HG03280 (cell line): ENCODE measurements around the gene PSD2.

ENCODE experiments used
- ATAC-seq: cut with Tn5 transposase; IDR thresholded peaks from one replicate; pipeline ENCODE4 v1.9.1; 2021; ENCODE audit warnings: mild to moderate bottlenecking, moderate library complexity; ENCODE audit not compliant: unreplicated experiment

Gene PSD2

DNA sequence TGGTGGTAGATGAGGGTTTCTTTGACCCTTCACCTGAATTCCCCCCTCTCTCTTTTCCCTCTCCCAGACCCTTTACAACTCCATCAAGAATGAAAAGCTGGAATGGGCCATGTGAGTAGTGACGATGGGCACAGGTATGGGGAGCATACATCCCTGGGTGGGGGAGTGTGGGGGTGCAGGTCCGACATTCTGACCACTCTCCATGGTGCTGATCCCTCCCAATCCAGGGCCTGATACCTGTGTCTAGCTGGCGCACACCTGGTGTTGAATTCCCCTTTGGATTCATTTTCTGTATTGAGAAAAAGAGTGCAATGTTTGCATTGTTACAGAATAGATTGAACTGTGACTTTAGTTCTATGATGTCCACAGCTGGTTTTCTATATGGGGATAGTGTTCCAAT is 40.0 kb downstream of the PSD2 start:
- no peak for ATAC-seq

DNA sequence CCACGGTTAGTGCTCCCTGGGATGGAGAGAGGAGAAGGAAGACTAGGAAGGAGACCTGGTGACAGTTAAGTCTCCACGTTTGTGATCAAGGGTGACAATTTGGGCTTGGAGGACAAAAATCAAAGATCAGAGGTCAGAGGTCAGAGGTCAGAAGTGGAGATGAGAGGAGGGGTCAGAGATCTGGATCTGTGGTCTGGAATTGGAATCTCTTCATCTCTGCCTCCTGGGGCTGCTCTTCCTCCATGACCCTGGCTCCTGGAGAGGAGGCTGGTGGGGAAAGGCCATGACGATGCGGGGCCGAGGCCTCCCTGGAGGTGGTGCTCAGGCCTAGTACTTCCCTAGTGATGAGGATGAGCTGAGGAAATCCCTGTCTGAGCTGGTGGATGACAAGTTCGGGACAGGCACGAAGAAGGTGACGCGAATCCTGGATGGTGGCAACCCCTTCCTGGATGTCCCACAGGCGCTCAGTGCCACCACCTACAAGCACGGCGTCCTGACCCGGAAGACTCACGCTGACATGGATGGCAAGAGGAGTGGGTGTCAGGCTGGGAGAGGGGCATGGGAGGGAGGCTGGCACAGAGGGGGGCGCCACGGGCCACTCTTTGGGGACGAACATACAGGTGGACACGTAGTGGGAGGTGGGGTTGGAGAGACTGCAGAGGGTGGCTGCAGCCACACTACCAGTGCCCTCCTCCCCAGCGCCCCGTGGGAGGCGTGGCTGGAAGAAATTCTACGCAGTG is 41.0 kb downstream of the PSD2 start:
- no peak for ATAC-seq

DNA sequence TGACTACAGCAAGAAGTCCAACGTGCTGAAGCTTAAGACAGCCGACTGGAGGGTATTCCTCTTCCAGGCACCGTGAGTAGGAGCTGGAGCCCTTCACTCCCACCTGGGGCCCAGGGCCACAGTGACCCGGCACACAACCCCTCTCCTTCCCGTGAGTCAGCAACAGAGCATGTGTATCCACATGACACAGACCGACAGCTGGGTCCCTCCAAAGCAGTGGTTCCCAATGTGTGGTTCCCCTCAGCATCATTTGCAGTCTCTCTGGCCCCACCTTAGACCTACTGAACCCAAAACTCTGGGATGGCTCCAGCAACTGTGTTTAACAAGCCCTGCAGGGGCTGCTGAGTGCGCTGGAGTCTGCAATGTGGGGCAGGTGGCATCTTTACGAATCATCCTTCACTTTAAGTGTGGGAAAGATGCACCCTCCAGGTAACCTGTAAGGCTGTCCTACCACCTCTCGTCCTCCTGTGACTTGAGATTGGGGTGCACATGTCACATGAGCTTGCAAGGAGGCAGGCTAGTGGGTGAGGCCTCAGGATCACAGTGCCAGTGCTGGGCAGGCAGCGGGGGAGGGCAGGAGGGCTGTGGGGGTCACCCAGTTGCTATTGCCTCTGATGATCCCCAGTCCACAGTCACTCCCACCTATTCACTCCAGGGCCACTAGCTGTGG is 42.2 kb downstream of the PSD2 start:
- no peak for ATAC-seq

DNA sequence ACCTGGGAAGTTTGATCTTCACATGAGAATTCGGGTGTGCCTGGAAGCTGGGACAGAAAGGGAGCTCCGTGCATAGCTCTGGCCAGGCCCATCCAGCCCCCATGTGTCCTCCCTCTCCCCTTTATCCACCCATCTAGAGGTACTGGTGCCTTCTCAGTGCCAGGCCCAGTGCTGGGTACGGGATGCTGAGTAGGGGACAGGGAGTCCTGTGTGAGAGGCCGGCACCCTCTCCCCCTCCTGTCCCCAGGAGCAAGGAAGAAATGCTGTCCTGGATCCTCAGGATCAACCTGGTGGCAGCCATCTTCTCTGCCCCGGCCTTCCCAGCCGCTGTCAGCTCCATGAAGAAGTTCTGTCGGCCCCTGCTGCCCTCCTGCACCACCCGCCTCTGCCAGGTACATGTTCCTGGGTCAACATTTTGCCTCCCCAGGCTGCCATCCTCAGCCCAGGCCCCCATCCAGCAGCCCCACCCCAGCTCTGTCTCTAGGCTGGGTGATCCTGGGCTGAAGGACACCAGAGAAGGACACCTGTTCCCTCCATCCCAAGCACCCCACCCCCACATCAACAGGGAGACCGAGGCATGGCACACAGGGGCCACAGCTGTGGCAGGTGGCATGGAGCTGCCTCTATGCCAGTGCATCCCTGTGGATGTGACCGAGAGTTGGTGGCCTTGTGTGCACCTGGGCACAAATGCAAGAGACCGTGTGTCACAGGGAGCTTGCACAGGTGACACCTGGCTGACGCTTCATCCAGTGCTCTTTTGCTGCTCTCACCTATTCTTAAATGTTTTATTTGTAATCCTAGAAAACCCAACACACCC is 43.0 kb downstream of the PSD2 start:
- no peak for ATAC-seq

DNA sequence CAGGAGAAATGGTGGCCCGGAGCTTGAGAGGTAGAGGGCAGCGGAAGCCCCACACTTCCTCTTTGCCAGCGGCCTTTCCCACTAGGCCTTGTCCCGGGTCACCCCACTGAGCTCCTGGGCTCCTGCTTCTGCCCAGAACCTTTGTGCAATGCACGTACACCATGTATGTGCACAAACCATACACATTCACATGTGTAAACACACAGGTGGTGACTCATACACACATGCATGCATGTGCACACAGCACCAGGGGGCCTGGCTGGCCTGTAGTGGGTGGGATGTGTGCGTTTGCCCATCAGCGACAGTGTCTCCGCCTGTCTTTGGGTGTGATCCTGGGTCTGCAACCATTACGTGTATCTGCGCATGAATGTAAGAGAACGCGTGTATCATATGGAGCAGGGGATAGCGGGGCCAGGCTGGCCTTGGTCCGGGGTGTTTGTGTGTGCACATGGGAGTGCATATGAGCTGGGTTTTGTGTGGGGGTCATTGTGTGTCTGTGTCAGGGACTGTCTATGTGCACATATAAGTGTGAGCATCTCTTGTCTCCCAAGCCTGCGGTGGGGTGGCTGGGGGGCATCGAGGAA is 43.7 kb downstream of the PSD2 start:
- no peak for ATAC-seq

DNA sequence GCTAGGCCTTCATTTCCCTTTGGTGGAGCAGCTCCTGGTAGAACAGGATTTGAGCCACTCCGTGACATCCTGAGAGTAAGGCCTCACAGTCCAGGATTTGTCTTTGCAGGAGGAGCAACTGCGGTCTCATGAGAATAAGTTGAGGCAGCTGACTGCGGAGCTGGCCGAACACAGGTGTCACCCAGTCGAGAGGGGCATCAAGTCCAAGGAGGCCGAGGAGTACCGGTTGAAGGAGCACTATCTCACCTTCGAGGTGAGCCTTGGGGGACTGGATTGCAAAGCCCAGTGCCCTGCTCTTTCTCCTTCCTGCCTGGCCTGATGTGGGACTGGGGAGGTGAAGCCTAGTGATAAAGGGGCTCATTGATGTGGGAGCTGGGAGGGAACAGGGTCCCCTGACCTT is 44.3 kb downstream of the PSD2 start:
- no peak for ATAC-seq

DNA sequence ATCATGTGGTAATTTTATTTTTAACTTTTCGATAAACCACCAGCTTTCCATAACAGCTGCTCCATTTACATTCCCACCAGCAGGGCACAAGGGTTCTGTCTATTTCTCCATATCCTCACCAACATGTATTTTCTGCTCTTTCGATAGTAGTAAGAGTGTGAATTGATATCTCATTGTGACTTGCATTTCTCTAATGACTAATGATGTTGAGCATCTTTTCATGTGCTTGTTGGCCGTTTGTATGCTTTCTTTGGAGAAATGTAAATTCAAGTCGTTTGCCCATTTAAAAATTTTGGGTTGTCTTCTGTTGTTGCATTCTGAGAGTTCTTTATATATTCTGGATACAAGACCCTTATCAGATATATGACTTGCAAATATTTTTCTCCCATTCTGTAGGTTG is 45.9 kb downstream of the PSD2 start:
- ATAC-seq = no peak

DNA sequence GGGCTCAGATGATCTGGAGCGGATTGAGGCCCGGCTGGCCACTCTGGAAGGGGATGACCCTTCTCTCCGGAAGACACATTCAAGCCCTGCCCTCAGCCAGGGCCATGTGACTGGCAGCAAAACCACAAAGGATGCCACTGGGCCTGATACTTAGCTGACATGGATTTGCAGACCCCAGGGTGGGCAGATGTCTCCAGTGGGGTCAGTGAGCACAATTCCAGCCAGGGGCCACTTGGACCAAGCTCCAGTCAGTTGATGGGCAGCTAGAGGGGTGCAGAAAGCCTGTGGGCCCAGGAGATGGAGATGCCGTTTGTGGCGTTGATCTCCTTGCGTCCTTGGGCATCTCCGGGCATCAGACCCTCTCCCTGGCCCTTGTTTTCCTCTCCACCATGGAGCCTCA is 46.7 kb downstream of the PSD2 start:
- ATAC-seq = no peak

DNA sequence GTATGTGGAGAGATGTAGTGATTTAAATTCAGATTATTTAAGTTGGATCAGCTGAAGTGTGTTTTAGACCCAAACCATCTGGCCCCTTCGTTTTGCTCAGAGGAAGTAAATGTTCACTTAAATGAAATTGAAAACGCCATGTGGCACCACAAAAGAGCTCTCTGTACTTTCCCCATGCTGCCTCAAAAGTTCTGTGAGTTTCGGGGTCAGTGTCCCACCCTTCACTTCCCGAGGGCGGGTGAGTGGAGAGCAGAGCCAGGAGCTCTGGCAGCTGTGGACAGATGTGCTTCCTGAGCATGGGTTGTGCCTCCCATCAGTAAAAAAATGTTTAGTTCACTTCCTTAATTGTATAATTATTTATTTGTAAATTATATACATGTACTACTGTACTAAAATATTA is 48.4 kb downstream of the PSD2 start:
- no peak for ATAC-seq

DNA sequence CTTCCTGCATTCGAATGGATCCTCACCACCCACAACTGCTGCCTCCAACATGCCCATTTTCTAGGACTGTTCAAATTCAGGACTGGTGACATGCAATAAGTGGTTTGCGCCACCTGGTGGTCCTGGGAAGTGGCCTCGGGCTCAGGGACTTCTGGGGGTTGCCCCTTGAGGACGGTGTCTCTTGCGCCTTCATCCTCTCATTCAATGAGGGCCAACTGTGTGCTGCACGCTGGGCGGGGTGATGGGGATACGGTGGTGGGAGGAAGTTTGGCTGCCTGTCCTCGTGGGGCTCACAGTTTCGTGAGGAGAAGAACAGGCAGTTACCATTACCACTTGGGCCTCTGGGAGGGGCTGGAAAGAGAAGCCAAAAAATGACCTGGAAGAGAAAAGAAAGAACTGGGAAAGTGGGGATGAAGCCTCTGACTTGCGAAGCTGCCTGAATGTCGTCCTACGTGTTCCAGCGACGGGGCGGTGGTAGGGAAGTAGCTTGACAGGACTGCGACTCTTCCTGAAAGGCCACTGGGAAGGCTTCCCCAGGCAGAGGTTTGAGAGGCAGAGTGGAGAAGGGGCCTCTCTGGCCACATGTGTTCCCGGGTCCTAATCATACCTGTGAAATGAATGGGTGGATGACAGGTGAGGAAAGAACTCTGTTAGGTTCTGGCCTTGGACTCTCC is 49.0 kb downstream of the PSD2 start:
- no peak for ATAC-seq

DNA sequence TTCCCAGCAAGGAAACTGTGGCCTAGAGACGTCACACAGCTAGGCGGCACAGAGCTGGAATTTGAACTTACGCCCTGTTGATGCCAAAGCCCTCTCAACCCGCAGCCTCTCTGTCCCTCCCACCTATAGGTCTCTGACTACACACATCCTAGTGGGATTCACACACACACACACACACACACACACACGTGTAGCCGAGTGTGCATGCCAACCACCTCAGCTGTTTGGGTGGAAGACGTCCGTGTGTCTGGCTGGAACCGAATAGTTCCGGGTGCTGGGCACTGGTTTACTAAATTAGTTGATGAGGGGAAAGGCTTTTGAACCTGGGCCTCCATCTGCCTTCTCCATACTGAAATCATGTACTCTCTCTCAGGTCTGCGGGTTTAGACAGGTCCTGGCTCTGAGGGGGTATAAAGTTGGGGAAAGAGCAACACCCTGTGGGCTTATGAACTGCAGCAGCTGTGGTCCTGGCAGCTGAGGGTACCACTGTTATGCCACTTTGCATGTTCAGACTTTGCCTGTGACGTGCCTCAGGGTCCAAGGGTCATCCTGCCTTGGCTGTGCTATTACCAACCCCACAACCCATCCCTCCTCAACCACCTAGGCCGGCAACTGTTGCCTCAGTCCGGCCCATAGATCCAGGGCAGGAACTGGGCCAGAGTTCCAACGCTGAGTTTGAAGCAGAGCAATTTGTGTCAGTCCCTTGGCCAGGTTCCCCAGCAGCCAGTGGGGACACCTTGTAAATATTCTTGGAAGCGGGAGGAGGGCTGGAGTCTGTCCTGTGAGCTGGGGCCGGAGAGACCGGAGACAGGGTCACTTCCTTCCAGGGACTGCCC is 50.5 kb downstream of the PSD2 start:
- no peak for ATAC-seq

DNA sequence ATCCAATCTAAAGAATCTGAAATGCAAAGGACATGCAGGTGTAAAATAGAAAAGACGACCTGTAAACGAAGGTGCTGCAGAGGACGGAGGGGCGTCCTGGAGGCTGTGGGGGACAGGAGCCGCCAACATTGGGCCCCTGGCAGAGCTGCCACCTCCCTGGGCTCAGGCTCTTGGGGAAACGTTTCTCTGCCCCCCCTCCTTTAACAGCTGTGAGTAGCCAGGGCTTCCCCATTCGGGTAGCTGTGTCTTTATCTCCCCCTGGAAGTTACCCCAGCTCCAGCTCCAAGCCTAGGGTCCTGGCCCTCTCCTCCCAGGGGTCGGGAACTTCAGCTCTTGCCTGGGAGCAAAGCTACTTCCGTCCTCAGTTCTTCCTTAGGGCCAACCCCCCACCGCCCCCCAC is 51.5 kb downstream of the PSD2 start:
- no peak for ATAC-seq

DNA sequence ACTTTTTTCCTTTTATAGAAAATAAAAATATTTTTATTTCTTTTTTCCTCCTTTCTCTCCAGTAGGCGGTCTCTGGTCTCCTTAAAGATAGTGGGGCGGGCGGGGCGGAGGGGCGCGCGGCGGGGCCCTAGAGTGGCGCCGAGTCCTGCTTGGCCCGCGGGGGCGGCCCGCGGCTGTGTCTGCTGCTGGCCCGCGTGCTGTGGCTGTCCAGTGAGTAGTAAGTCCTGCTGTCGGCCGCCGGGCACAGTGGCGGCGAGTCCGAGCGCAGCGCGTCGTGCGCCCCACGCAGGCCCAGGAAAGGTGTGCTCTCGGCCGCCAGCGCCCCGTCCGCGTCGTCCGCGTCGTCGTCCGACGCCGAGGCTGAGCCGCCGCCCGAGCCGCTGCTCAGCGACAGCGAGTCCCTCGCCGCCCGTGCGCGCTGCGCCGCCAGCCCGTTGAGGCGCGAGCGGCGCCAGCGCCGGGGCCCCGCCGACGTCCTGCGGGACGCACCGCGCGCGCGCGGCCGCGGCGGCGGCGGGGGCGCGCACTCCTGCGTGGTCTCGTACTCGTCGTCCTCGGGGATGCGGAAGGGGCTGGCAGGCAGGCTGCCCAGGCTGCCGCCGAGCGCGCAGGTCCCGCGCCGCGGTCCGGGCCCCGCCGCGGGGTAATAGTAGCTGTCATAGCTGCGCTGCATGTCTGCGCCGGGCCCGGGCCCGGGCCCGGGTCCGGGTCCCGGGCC is 52.3 kb downstream of the PSD2 start:
- ATAC-seq = peak; percentile 72

DNA sequence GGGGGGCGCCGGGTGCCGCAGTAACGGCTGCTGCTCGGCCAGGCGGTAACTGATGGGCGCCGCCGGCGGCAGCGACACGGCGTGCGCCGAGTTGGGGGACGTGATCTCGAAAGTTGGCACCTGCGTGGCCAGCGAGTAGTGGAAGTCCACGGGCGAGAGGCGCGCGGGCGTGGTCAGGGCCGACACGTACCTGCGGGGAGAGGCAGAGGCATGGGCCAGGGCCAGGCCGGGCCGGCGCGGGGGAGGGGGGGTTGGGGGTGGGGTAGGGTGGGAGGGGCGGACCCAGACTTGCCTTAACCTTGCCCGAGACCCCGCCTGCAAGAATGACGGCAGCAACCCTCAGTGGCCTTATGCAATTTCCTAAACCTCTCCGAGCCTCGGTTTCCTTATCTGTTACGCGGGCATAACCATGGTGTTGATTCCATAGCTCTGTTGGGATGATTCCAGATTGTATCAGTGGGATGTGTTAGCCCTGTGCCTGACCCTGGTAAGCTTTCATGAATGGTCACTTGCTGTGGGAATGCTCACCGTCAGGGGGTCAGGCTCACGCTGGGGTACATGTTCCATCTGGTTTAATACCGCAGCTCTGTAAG is 53.0 kb downstream of the PSD2 start:
- no peak for ATAC-seq

DNA sequence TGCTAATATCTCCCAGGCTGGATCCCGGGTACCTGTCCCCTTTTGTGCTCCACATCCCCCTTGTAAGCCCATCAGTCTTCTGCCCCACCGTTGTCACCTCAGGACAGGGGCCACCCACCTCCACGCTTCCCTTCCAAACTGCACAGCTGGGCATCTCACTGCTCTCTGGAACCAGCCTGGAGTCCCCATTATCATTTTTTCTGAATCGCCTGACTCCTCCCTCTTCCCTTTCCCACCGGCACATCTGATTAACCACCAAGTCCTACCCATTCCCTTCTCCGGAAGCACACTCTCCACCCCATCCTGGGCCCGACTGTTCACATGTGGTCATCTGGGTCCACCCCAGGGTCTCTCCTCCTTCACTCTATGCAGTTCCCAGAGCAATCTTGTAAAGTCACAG is 53.9 kb downstream of the PSD2 start:
- no peak for ATAC-seq

DNA sequence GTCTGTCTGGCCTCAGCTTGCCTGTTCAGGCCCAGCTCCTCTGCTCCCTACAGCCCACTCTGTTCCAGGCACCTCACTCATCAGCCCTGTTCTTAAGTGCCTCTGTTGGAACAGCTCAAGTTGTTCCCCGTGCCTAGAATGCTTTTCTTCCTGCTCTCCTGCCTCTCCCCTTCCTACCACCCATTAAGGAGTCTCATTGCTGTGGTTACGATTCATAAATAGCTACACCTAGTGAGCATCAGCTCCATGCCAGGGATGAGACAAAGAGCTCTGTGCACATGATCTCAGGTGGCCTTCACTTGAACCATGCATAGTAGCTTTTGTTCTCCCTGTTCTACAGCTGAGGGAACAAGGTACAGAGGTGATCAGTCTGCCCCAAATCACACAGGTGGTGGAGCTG is 54.3 kb downstream of the PSD2 start:
- ATAC-seq = no peak

DNA sequence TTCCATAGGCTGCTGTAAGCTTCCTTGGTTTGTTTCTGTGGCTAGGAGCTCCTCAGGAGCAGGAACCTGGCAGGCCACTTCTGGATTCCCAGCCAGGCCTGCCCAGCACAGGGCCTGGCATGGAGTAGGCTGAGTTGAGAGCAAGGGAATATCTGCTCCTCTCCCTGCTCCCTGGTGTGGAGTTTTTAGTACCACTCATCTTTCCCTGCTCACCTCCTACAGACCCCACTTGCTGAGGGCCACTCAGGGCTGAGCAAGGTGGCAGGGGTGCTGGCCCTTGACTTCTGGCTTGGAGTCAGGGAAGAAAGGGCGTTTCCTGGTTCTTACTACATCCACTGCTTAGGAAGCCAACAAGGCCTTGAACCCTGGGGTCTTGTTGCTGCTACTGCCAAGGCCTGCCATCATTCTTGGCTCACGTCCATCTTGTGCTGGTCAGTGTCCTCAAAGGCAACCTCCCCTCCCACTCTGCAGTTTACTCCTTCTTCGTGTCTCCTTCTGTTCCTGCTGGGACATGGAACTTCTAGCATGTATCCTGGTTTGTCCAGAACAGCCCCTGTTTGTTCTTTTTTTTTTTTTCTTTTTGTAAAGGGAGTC is 54.9 kb downstream of the PSD2 start:
- no peak for ATAC-seq

DNA sequence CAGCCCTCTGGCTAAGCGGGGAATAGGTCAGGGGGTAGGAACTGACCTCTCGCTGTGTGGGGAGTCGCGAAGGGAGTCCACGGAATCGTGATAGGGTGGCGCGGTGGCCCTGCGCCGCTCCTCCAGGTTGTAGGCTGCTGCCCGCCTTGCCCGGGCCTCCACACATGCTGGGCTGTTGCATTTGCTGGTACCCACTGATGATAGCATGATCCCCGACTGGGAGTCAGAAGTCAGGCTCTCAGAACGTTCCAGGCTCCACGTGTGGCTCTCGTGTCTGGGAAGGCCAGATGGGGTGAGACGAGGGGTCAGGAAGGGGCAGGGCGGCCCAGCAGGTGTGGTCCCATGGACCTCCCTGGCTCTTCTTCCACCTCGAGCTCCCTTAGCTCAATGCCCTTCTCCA is 56.0 kb downstream of the PSD2 start:
- ATAC-seq = no peak

DNA sequence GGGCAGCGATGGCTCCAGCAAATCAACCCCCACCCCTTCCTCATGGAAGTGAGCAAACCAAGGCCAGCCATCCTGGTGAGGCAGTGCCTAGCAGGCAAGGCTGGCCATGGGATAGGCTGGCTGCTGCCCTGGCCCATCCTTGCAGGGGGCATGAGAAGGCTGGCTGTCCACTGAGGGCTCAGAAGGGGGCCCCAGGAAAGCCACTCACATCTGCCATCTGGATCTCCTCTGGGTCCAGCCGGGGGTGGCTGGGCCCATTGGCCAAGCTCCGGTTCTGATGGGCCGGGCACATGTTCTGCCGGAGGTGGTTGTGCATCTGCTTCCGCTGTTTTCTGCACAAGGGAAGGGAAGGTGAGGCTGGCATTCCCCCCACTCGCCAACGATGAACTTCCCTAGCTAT is 57.1 kb downstream of the PSD2 start:
- no peak for ATAC-seq
